ENCODE measurements around the gene LRMDA. TPM values are rescaled to one million over a fixed set of nuclear protein-coding genes. Genes with fewer than 3 reads are reported as not detected.

The LRMDA gene
- total RNA-seq, 4 donors from 2014 or later: 1.5 to 15.7 (median 4.6) TPM

DNA sequence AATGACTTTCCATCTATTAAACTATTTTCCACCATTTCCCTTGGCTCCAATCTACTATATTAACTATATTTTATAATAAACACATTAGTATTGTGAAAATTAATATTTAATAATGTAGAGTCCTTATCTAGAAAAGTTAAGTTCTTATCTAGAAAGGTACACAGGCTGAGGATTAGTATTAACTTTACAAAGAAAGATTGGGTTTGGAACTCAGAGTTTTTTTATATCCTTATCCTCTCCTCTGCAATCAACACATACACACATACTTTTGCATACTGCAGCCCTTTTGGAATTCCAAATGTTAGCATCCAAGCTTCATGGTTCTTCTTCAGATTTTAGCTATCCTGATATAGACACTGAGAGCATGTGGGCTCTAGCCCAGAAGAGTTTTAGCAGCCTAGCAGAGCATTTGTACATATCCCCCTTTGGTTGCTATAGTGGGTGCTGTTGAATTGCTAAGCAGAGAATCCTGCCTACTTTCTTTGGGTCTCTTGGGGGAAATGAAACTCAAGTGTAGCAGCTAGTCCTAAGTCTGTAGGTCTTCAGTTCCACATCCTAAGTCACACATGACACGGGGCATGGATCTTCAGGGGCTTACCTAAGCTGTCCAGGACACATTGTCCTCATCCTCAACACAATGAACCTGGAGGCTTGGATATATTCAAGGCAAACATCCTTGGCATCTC, 874.6 kb downstream of the LRMDA start:
- H3K36me3 ChIP-seq: no peaks in the 10 kb centered on the region
- no peaks in the 10 kb centered on the region for H3K9me3 ChIP-seq
- TF ChIP-seq, protein P1, sequence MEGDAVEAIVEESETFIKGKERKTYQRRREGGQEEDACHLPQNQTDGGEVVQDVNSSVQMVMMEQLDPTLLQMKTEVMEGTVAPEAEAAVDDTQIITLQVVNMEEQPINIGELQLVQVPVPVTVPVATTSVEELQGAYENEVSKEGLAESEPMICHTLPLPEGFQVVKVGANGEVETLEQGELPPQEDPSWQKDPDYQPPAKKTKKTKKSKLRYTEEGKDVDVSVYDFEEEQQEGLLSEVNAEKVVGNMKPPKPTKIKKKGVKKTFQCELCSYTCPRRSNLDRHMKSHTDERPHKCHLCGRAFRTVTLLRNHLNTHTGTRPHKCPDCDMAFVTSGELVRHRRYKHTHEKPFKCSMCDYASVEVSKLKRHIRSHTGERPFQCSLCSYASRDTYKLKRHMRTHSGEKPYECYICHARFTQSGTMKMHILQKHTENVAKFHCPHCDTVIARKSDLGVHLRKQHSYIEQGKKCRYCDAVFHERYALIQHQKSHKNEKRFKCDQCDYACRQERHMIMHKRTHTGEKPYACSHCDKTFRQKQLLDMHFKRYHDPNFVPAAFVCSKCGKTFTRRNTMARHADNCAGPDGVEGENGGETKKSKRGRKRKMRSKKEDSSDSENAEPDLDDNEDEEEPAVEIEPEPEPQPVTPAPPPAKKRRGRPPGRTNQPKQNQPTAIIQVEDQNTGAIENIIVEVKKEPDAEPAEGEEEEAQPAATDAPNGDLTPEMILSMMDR (IDR thresholded peaks at IDR 0.05): no peak
- no peak for TF ChIP-seq POLR2A (IDR thresholded peaks at IDR 0.05)
- no peaks in the 10 kb centered on the region for H3K27me3 ChIP-seq
- peaks cover 0 to 10% of the 10 kb centered on the region in 2 donors for H3K4me1 ChIP-seq
- DNase-seq: no peak
- no peak overlapping the region for H3K4me3 ChIP-seq
- intact Hi-C loops (cut with DNase I; ENCODE audit: low total_unique reads): loop anchor here (10.0 kb wide), 1 partner anchor 911 kb away; no protein-coding TSS in a partner anchor
- H3K27ac ChIP-seq: no peak overlapping the region

- H3K27ac ChIP-seq: no peak overlapping the region
- H3K27me3 ChIP-seq: no peaks in the 10 kb centered on the region
- peaks cover 0 to 12% of the 10 kb centered on the region in 2 donors for H3K4me1 ChIP-seq
- TF ChIP-seq, protein P1 (IDR thresholded peaks at IDR 0.05): no peak
- no peak for TF ChIP-seq POLR2A (IDR thresholded peaks at IDR 0.05)
- intact Hi-C loops (cut with DNase I; ENCODE audit: low total_unique reads): loop anchor here (10.0 kb wide), 1 partner anchor 912 kb away; no protein-coding TSS in a partner anchor
- no peaks in the 10 kb centered on the region for H3K36me3 ChIP-seq
- H3K4me3 ChIP-seq: no peak overlapping the region
- H3K9me3 ChIP-seq: no peaks in the 10 kb centered on the region
- no peak for DNase-seq
Observed at GRCh38 chr10:76306856-76307255, 875.4 kb downstream of the LRMDA start.

DNA sequence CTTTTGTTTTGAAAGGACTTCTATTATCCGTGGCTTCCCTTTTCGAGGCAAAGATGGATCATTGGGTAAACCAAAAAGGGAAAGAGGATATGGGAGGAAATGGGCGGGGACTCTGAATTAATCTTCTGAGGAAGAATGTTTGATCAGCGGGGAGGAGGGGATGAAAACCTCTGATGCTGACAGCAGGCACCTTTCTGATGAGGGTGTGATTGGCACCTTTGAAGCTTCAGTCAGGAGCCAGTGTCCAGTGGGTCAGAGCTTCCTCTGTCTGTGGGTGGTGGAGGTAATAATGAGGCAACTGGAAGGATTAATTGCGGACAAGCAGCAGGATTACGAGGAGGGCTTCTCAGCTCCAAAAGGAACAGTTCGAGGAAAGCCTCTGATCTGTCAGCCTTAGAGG, 877.6 kb downstream of the LRMDA start:
- Histone ChIP-seq H3K4me3 (no peak overlapping the region), H3K27ac (peak overlapping the region; percentile 62 to 63), H3K27me3 (no peaks in the 10 kb centered on the region), H3K9me3 (no peaks in the 10 kb centered on the region), H3K36me3 (no peaks in the 10 kb centered on the region), H3K4me1 (peaks cover 0 to 17% of the 10 kb centered on the region in 2 donors)
- intact Hi-C loops (cut with DNase I; ENCODE audit: low total_unique reads): loop anchor here (10.0 kb wide), 1 partner anchor 914 kb away; no protein-coding TSS in a partner anchor
- TF ChIP-seq POLR2A (IDR thresholded peaks at IDR 0.05): no peak
- TF ChIP-seq, protein P1 (IDR thresholded peaks at IDR 0.05): no peak
- no peak for DNase-seq

DNA sequence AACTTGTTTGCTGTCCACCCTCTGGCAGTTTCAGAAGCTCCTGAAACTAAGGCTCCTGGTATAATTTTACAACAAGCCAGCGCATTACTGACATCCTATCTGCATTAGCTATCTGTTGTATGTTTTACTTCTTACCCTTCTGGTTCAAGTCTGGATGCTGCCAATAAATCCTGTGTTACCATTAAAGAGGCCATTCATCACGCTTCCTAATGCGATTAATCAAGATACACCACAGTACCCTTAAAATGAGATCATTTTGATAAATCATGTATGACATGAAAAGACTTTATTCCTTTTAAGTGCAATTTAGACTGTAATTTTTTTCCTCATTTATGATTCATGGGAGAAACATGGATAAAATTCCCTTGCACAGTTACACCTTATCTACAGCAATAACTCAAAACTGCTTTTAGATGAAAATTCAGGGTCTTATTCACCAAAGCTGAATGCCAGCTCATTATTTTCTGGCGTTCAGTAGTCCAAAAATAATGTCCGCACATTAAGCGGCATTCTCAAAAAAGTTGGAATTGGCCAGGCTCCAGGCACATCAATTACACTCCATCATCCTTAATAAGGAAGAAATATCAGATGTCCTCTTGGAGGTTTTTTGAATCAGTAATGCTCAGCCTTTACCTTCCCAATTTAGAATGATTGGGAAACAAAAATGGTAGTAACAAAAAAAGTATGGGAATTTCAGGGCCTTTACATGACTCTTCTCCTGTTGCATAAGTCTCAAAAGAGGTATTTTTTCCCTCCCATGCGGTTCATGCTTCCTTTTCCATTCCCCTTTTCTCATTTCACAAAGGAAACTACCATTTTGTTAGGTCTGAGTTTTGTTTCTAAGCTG, 878.5 kb downstream of the LRMDA start:
- intact Hi-C loops (cut with DNase I; ENCODE audit: low total_unique reads): loop anchor here (10.0 kb wide), 1 partner anchor 915 kb away; no protein-coding TSS in a partner anchor
- no peaks in the 10 kb centered on the region for H3K36me3 ChIP-seq
- H3K4me1 ChIP-seq: peaks cover 0 to 17% of the 10 kb centered on the region in 2 donors
- no peaks in the 10 kb centered on the region for H3K9me3 ChIP-seq
- no peaks in the 10 kb centered on the region for H3K27me3 ChIP-seq
- DNase-seq: peak; percentile 43 to 65
- TF ChIP-seq, protein P1 (IDR thresholded peaks at IDR 0.05): no peak
- no peak for TF ChIP-seq POLR2A (IDR thresholded peaks at IDR 0.05)
- H3K27ac ChIP-seq: peak overlapping the region; percentile 62 to 63
- H3K4me3 ChIP-seq: no peak overlapping the region
